ENCODE results near the gene GPRC5C. TPM values are rescaled to one million over a fixed set of nuclear protein-coding genes. Genes with fewer than 3 reads are reported as not detected.

Gene GPRC5C
- total and polyA plus RNA-seq, 2 of the 13 experiments (the other 11 are each of a cell fraction or from before 2014, with no cell fraction given), result 85.6 to 300 TPM

DNA sequence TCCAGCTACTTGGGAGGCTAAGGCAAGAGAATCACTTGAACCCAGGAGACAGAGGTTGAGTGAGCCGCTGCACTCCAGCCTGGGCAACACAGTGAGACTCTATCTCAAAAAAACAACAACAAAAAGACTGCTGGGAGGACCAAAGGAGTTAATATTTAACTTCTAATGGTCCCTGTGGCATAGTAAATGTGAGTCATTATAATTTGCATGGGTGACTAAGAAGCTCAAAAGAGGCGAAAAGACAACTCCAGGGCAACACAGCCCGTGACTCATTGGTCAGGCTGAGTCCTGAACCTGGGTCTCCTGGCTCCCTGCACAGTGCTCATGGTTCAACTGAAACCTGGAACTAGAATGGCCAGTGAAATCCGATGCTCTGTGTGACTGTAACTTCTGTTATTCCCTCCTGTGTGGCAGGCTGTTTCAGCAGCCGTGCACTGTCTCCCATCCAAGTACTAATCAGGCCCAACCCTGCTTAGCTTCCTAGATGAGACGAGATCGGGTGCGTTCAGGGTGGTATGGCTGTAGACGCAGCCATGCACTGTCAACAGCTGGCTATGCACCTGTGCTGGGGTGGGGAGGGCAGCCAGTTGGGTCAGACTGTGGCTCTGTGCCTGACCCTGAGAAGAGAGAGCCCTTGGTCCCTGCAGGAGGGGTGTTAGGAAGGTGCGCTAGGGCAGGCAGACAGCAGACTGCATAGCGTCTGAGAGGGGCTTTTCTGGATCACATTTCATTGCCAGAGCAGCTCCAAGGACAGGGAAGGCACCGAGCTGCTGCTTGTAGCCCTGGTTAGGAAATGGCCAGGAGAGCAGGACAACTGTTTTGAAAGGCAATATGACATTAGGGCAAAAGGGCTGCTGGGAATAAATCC, 14.5 kb upstream of the GPRC5C start (continued):
- TF ChIP-seq RBFOX2 (IDR thresholded peaks at IDR 0.05; ENCODE audit: low read depth, low read length), result no peak
- no peak for TF ChIP-seq NFIB (CRISPR knock-in tag; IDR thresholded peaks at IDR 0.05; ENCODE audit: borderline replicate concordance)
- TF ChIP-seq, protein P1, sequence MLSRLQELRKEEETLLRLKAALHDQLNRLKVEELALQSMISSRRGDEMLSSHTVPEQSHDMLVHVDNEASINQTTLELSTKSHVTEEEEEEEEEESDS (CRISPR knock-in tag; IDR thresholded peaks at IDR 0.05; ENCODE audit: borderline replicate concordance), result peak; percentile 82; the same call in 1 of the 2 replicates
- TF ChIP-seq RFXANK (CRISPR knock-in tag; IDR thresholded peaks at IDR 0.05), result no peak
- no peak for TF ChIP-seq KDM3A (CRISPR knock-in tag; IDR thresholded peaks at IDR 0.05; ENCODE audit: low read depth)
- TF ChIP-seq PHF5A (CRISPR knock-in tag; IDR thresholded peaks at IDR 0.05; ENCODE audit: low read depth, unreplicated experiment), result no peak
- TF ChIP-seq MAFG (CRISPR knock-in tag; IDR thresholded peaks at IDR 0.05), result no peak
- TF ChIP-seq PBX2 (CRISPR knock-in tag; IDR thresholded peaks at IDR 0.05), result no peak
- no peak for TF ChIP-seq MTF1 (CRISPR knock-in tag; IDR thresholded peaks at IDR 0.05)
- TF ChIP-seq, protein P2, sequence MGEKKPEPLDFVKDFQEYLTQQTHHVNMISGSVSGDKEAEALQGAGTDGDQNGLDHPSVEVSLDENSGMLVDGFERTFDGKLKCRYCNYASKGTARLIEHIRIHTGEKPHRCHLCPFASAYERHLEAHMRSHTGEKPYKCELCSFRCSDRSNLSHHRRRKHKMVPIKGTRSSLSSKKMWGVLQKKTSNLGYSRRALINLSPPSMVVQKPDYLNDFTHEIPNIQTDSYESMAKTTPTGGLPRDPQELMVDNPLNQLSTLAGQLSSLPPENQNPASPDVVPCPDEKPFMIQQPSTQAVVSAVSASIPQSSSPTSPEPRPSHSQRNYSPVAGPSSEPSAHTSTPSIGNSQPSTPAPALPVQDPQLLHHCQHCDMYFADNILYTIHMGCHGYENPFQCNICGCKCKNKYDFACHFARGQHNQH (CRISPR knock-in tag; IDR thresholded peaks at IDR 0.05), result no peak; the same call in 1 of the 2 replicates
- TF ChIP-seq, protein P3, sequence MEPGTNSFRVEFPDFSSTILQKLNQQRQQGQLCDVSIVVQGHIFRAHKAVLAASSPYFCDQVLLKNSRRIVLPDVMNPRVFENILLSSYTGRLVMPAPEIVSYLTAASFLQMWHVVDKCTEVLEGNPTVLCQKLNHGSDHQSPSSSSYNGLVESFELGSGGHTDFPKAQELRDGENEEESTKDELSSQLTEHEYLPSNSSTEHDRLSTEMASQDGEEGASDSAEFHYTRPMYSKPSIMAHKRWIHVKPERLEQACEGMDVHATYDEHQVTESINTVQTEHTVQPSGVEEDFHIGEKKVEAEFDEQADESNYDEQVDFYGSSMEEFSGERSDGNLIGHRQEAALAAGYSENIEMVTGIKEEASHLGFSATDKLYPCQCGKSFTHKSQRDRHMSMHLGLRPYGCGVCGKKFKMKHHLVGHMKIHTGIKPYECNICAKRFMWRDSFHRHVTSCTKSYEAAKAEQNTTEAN (CRISPR knock-in tag; conservative IDR thresholded peaks at IDR 0.05), result no peak
- TF ChIP-seq, protein P4, sequence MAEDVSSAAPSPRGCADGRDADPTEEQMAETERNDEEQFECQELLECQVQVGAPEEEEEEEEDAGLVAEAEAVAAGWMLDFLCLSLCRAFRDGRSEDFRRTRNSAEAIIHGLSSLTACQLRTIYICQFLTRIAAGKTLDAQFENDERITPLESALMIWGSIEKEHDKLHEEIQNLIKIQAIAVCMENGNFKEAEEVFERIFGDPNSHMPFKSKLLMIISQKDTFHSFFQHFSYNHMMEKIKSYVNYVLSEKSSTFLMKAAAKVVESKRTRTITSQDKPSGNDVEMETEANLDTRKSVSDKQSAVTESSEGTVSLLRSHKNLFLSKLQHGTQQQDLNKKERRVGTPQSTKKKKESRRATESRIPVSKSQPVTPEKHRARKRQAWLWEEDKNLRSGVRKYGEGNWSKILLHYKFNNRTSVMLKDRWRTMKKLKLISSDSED (CRISPR knock-in tag; IDR thresholded peaks at IDR 0.05), result no peak
- TF ChIP-seq TCF7 (IDR thresholded peaks at IDR 0.05; ENCODE audit: low read depth), result 0 out of 2 replicates have a peak, but pooled peaks have one; percentile 17
- no peak for TF ChIP-seq SMARCE1 (IDR thresholded peaks at IDR 0.05; ENCODE audit: borderline replicate concordance)
- TF ChIP-seq TAF1 (CRISPR knock-in tag; IDR thresholded peaks at IDR 0.05), result peak; percentile 39; the same call in 1 of the 2 replicates
- TF ChIP-seq NCOA2 (CRISPR knock-in tag; IDR thresholded peaks at IDR 0.05), result peak; percentile 11; the same call in 1 of the 2 replicates
- TF ChIP-seq POLR2A (IDR thresholded peaks at IDR 0.05; ENCODE audit: insufficient read depth in 1 of 2, low read depth in 2 of 2, low read length in 2 of 2), result peak in 1 of 2 experiments; percentile 52; a peak in 1 of 4 replicates
- peak; percentile 71; the same call in 1 of the 2 replicates for TF ChIP-seq ZNF430 (CRISPR knock-in tag; IDR thresholded peaks at IDR 0.05)
- TF ChIP-seq BORCS8-MEF2B (CRISPR knock-in tag; IDR thresholded peaks at IDR 0.05), result peak; percentile 53; the same call in 1 of the 2 replicates
- no peak for TF ChIP-seq LBX2 (CRISPR knock-in tag; IDR thresholded peaks at IDR 0.05; ENCODE audit: borderline replicate concordance)
- 0 out of 2 replicates have a peak, but pooled peaks have one; percentile 35 for TF ChIP-seq ZNF772 (CRISPR knock-in tag; IDR thresholded peaks at IDR 0.05)
- peak; percentile 65; the same call in 1 of the 2 replicates for TF ChIP-seq ZNF788 (CRISPR knock-in tag; IDR thresholded peaks at IDR 0.05; ENCODE audit: borderline replicate concordance)
- no peak for TF ChIP-seq HES4 (CRISPR knock-in tag; IDR thresholded peaks at IDR 0.05; ENCODE audit: borderline replicate concordance)
- TF ChIP-seq POLR2AphosphoS2 (IDR thresholded peaks at IDR 0.05; ENCODE audit: low read depth, low read length), result no peak
- TF ChIP-seq KDM2A (CRISPR knock-in tag; IDR thresholded peaks at IDR 0.05; ENCODE audit: borderline replicate concordance, low read depth), result peak; percentile 77

Data from HepG2 (cell line).